Osteocyte (in vitro differentiated cells): ENCODE measurements around the gene EVI2A. TPM values are rescaled to one million over a fixed set of nuclear protein-coding genes. Genes with fewer than 3 reads are reported as not detected.

Experiments
- DNase-seq: peaks from one replicate; pipeline ENCODE4 v3.0.0; 2021; ENCODE audit warnings: mixed read lengths; ENCODE audit not compliant: unreplicated experiment; ENCODE audit errors: extremely low spot score
- H3K27ac Mint-ChIP-seq: one replicate; pipeline ENCODE4 v1.8.0; 2021; ENCODE audit warnings: mild to moderate bottlenecking, mixed read lengths; ENCODE audit not compliant: unreplicated experiment
- H3K27me3 Mint-ChIP-seq: one replicate; pipeline ENCODE4 v1.8.0; 2021; ENCODE audit warnings: mixed read lengths; ENCODE audit not compliant: unreplicated experiment
- H3K36me3 Mint-ChIP-seq: one replicate; pipeline ENCODE4 v1.8.0; 2021; ENCODE audit warnings: mixed read lengths; ENCODE audit not compliant: unreplicated experiment
- H3K4me1 Mint-ChIP-seq: one replicate; pipeline ENCODE4 v1.8.0; 2021; ENCODE audit warnings: mixed read lengths; ENCODE audit not compliant: unreplicated experiment
- H3K4me3 Mint-ChIP-seq: one replicate; pipeline ENCODE4 v1.8.0; 2021; ENCODE audit warnings: mild to moderate bottlenecking, moderate library complexity, mixed read lengths; ENCODE audit not compliant: unreplicated experiment
- H3K9me3 Mint-ChIP-seq: one replicate; pipeline ENCODE4 v1.8.0; 2021; ENCODE audit warnings: mixed read lengths; ENCODE audit not compliant: unreplicated experiment
- CTCF ChIP-seq: fragments of 200-600 bp; sonication (generic); IDR thresholded peaks from 2 replicates; pipeline ENCODE4 v1.5.0; 2021; ENCODE audit warnings: antibody characterized with exemption, mild to moderate bottlenecking, moderate library complexity
- total RNA-seq: library from RNA; stranded (reverse); gene quantifications from 2 replicates; pipeline ENCODE4 v1.2.1, GENCODE V29; 2021

The EVI2A gene
- total RNA-seq, 1 donor from 2014 or later, result not detected

- no peaks in the 10 kb centered on the region for H3K27me3 Mint-ChIP-seq
Measured at GRCh38 chr17:31296142-31296541, 25.3 kb downstream of the EVI2A start.

DNA sequence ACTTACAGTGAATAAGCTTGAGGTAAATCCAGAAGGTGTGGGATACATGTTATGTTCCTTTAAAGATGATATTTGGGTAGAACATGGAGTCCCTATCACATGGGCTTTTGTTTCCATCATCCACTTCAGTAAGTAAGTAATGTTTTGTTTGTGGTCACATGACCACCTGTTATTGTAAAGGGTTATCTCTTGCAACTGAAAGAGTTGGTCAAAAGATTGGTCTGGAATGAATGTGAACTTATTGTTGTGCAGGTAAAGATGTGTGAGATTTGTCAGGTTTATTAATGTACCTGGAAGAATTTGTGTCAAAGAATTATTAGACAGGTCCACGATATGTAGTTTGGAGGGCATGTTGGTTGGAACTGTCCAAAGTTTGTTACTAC, 25.9 kb downstream of the EVI2A start:
- Mint-ChIP-seq H3K9me3 (no peaks in the 10 kb centered on the region), H3K36me3 (peaks cover 10% of the 10 kb centered on the region), H3K4me1 (no peaks in the 10 kb centered on the region), H3K4me3 (no peak overlapping the region), H3K27me3 (no peaks in the 10 kb centered on the region), H3K27ac (no peak overlapping the region)
- no peak for TF ChIP-seq CTCF
- no peak for DNase-seq

More at GRCh38 chr17:31296142-31296541, 25.3 kb downstream of the EVI2A start:
- Mint-ChIP-seq H3K4me3 (no peak overlapping the region), H3K27ac (no peak overlapping the region), H3K4me1 (no peaks in the 10 kb centered on the region), H3K36me3 (peaks cover 8% of the 10 kb centered on the region), H3K9me3 (no peaks in the 10 kb centered on the region)
- no peak for TF ChIP-seq CTCF
- DNase-seq, result no peak

DNA sequence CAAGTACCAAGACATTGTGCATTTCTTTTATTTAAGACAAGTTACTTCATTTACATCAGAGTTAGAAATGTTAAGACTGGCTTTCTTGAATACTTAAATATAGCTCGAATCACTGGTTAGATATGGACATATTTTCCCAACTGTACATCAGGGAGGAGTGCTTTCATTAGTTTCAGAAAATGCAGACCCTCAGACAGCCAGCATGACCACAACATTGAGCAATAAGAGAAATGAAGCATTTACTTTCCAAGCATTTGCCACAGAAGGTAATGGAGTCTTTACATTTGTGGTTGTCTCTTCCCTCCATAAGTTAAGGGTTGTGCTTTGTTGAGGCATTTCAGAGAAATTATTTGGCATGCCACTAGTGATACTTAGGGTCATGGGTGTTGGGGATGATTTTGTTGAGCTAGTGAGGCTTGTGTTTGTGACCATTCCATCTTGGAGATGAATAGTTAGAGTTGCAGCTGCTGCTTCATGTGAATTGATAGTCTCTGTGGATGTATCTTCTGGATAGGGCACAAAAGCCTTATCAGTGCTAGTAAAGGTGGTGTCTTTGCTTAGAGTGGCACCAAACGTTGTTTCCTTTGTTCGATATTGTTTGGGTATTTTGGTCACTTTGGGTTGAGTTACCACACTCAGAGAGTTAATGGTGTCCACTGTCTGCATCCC, 26.5 kb downstream of the EVI2A start:
- Mint-ChIP-seq H3K27me3 (no peaks in the 10 kb centered on the region), H3K36me3 (peaks cover 10% of the 10 kb centered on the region), H3K27ac (no peak overlapping the region), H3K4me3 (no peak overlapping the region), H3K4me1 (no peaks in the 10 kb centered on the region), H3K9me3 (no peaks in the 10 kb centered on the region)
- no peak for TF ChIP-seq CTCF
- DNase-seq, result no peak

GRCh38 chr17:31294231-31294630, 27.2 kb downstream of the EVI2A start:
- no peak for DNase-seq
- Mint-ChIP-seq H3K4me3 (no peak overlapping the region), H3K27ac (no peak overlapping the region), H3K36me3 (peaks cover 10% of the 10 kb centered on the region), H3K9me3 (no peaks in the 10 kb centered on the region), H3K27me3 (no peaks in the 10 kb centered on the region), H3K4me1 (peaks cover 3% of the 10 kb centered on the region)
- TF ChIP-seq CTCF, result no peak

DNA sequence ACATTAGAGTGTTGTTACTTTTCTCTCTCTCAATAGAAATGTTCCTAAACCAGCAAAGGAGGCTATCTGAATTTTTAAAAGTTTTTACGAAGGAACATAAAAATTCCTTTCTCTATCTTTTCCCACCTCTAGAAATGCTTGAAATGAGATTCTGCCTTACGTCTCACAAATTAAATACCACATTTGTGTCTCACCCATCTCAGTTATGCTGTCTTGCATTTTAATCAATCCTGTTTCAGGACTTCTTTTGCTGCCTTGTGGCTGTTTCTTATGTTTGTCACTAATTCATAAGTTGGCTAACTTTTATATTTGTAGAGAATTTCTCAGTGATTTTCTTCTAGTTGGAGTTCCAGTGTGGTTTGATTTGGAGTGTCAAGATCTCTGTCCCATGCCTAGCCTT, 27.8 kb downstream of the EVI2A start:
- no peak for TF ChIP-seq CTCF
- DNase-seq, result no peak
- H3K27ac Mint-ChIP-seq, result no peak overlapping the region
- peaks cover 8% of the 10 kb centered on the region for H3K4me1 Mint-ChIP-seq
- no peaks in the 10 kb centered on the region for H3K27me3 Mint-ChIP-seq
- no peaks in the 10 kb centered on the region for H3K9me3 Mint-ChIP-seq
- H3K36me3 Mint-ChIP-seq, result peaks cover 10% of the 10 kb centered on the region
- no peak overlapping the region for H3K4me3 Mint-ChIP-seq
